Esophagus muscularis mucosa (tissue), 4 donors: Measurements from ENCODE around the gene HLCS. TPM values are rescaled to one million over a fixed set of nuclear protein-coding genes. Genes with fewer than 3 reads are reported as not detected.

ENCODE experiments used
- DNase-seq: peaks from one replicate; pipeline ENCODE4 v3.0.0-alpha.2; 2017; ENCODE audit errors: extremely low spot score
- H3K27ac ChIP-seq, 4 donors: fragments of 200-600 bp; sonication (generic); replicated peaks in 1 of 4; 1 replicate in 3 of 4; 2 replicates in 1 of 4; pipeline ENCODE4 v1.5.1; 2016 to 2019; ENCODE audit warnings: mild to moderate bottlenecking in 1 of 4
- H3K27me3 ChIP-seq, 4 donors: fragments of 200-600 bp; sonication (generic); one replicate each; pipeline versions ENCODE4 v1.5.1 to v1.6.0; 2016 to 2019
- H3K36me3 ChIP-seq, 4 donors: fragments of 200-600 bp; sonication (generic); one replicate each; pipeline ENCODE4 v1.5.1; 2016 to 2019
- H3K4me1 ChIP-seq, 4 donors: fragments of 200-600 bp; sonication (generic); one replicate each; pipeline ENCODE4 v1.5.1; 2016 to 2019
- H3K4me3 ChIP-seq, 4 donors: fragments of 200-600 bp; sonication (generic); 1 replicate in 2 of 4; 2 replicates in 2 of 4; pipeline ENCODE4 v1.5.1; 2016 to 2019; ENCODE audit warnings: mild to moderate bottlenecking in 4 of 4, moderate library complexity in 1 of 4
- H3K9me3 ChIP-seq, 4 donors: fragments of 200-600 bp; sonication (generic); 1 replicate in 3 of 4; 2 replicates in 1 of 4; pipeline ENCODE4 v1.5.1; 2016 to 2019
- CTCF ChIP-seq, 3 experiments: fragments of 200-600 bp in 2 of 3; fragments of 450-650 bp in 1 of 3; sonication (generic) in 2 of 3; IDR thresholded peaks; one replicate each; pipeline ENCODE4 v1.5.1; 2017 to 2019; ENCODE audit warnings: antibody characterized with exemption in 3 of 3, mild to moderate bottlenecking in 2 of 3, moderate library complexity in 1 of 3
- EP300 ChIP-seq: sonication (generic); formaldehyde crosslinking; IDR thresholded peaks from one replicate; pipeline ENCODE4 v1.6.1; 2017; ENCODE audit warnings: antibody characterized with exemption
- POLR2A ChIP-seq: fragments of 450-650 bp; IDR thresholded peaks from one replicate; pipeline ENCODE4 v1.6.1; 2017; ENCODE audit warnings: antibody characterized with exemption, moderate library complexity, mild to moderate bottlenecking, low read depth
- POLR2AphosphoS5 ChIP-seq, 2 donors: sonication (generic); formaldehyde crosslinking; IDR thresholded peaks; one replicate each; pipeline ENCODE4 v1.6.1; 2017; ENCODE audit warnings: antibody characterized with exemption in 2 of 2
- WGBS: methylation state at CpG from one replicate; pipeline ENCODE4 v1.1.5; 2018; 5-methylcytosine and 5-hydroxymethylcytosine counted together
- intact Hi-C: fragments of 100-400 bp; cut with DNase I; formaldehyde crosslinking; loops from one replicate; pipeline ENCODE4 v1.15.1; 2023
- total RNA-seq, 4 donors: library from RNA; depleted of rRNA; stranded (reverse); fragments of >200 nt; gene quantifications; one replicate each; pipeline versions ENCODE4 v1.1.0 to v1.2.1, GENCODE V29; 2016

HLCS gene
- total RNA-seq, 4 donors from 2014 or later = 15.9 to 25.3 (median 22.0) TPM

DNA sequence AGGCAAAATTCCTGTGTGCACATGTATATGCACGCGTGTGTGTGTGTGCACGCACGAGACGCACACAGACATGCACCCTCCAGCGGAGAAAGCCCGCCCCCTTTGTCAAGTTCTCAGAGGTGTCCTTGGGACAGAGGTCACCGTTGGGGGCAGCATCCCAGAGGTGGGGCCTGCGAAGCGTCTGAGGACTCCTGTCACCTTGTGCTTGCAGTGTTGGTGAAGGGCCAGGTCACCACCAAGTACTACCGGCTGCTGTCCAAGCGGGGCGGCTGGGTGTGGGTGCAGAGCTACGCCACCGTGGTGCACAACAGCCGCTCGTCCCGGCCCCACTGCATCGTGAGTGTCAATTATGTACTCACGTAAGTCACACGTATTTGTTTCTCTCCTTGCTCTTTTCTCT, 225.0 kb downstream of the HLCS start:
- Histone ChIP-seq H3K9me3 (no peaks in the 10 kb centered on the region), H3K27me3 (peaks cover 0 to 55% (median 0%) of the 10 kb centered on the region in 4 donors), H3K4me1 (peaks cover 5 to 11% (median 10%) of the 10 kb centered on the region in 4 donors), H3K4me3 (no peak overlapping the region), H3K27ac (no peak overlapping the region), H3K36me3 (no peaks in the 10 kb centered on the region)
- DNase-seq = no peak
- 92% methylated on average over 18 of the region's 21 CpGs for WGBS
- TF ChIP-seq CTCF (IDR thresholded peaks at IDR 0.05) (no peak), POLR2A (no peak), POLR2AphosphoS5 (IDR thresholded peaks at IDR 0.05) (no peak), EP300 (no peak)
- intact Hi-C loops = no loop called here

- no peak for DNase-seq
Measured at GRCh38 chr21:36738489-36739126, 227.9 kb downstream of the HLCS start.

DNA sequence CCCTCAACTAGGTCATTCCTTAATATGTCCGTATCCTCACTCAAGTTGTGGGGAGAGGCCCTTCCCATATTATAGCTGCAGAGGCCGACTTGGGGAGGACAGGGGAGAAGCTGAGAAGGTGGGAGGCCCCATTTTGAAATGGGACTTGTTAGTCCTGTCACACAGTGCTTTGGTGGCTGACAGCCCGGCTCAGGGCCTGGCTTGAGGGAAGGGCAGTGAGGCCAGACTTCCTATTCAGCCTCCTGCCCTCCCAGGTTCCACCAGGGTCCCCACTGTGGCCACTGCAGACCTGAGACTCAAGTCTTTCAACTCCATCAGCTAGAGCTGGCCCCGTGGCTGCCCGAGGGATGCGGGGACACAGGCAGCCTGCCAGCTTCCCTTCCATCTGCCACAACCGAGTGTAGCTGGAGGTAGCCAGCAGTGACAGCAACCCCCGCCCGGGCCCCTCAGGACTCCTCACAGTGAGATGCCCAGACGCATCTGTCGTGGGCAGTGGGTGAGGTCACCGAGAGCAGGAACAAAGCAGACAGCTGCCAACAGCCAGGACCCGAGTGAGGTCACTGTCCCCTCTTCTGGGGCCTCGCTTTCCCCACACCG, 230.6 kb downstream of the HLCS start:
- H3K4me3 ChIP-seq = no peak overlapping the region
- no peaks in the 10 kb centered on the region for H3K4me1 ChIP-seq
- no peak overlapping the region for H3K27ac ChIP-seq
- no peaks in the 10 kb centered on the region for H3K36me3 ChIP-seq
- WGBS = 76% methylated on average over 7 of the region's 15 CpGs
- no peak for TF ChIP-seq CTCF (IDR thresholded peaks at IDR 0.05)
- TF ChIP-seq EP300 = no peak
- no peak for TF ChIP-seq POLR2AphosphoS5 (IDR thresholded peaks at IDR 0.05)
- no peak for TF ChIP-seq POLR2A
- no peak for DNase-seq
- intact Hi-C loops = no loop called here
- H3K9me3 ChIP-seq = peaks cover 0 to 4% (median 0%) of the 10 kb centered on the region in 4 donors
- peaks cover 0 to 61% (median 0%) of the 10 kb centered on the region in 4 donors for H3K27me3 ChIP-seq

More at GRCh38 chr21:36738489-36739126, 227.9 kb downstream of the HLCS start:
- H3K9me3 ChIP-seq = peaks cover 0 to 4% (median 0%) of the 10 kb centered on the region in 4 donors
- H3K4me1 ChIP-seq = no peaks in the 10 kb centered on the region
- peaks cover 0 to 58% (median 0%) of the 10 kb centered on the region in 4 donors for H3K27me3 ChIP-seq
- H3K36me3 ChIP-seq = no peaks in the 10 kb centered on the region
- H3K27ac ChIP-seq = no peak overlapping the region
- no peak for TF ChIP-seq POLR2A
- no peak for TF ChIP-seq CTCF (IDR thresholded peaks at IDR 0.05)
- no peak for TF ChIP-seq POLR2AphosphoS5 (IDR thresholded peaks at IDR 0.05)
- TF ChIP-seq EP300 = no peak
- intact Hi-C loops = no loop called here
- H3K4me3 ChIP-seq = no peak overlapping the region
- WGBS = 79% methylated on average over 12 of the region's 12 CpGs

- H3K27me3 ChIP-seq = peaks cover 0 to 68% (median 0%) of the 10 kb centered on the region in 4 donors
- no peaks in the 10 kb centered on the region for H3K36me3 ChIP-seq
- H3K4me3 ChIP-seq = no peak overlapping the region
- intact Hi-C loops = no loop called here
- no peak overlapping the region for H3K27ac ChIP-seq
- 91% methylated on average over 3 of the region's 4 CpGs for WGBS
- H3K4me1 ChIP-seq = no peaks in the 10 kb centered on the region
- no peak for DNase-seq
- TF ChIP-seq POLR2AphosphoS5 (IDR thresholded peaks at IDR 0.05) (no peak), EP300 (no peak), POLR2A (no peak), CTCF (IDR thresholded peaks at IDR 0.05) (no peak)
- H3K9me3 ChIP-seq = peaks cover 0 to 4% (median 0%) of the 10 kb centered on the region in 4 donors
Measured at GRCh38 chr21:36735201-36735515, 231.3 kb downstream of the HLCS start.
